WTC11 (cell line): ENCODE results near the gene VAT1. TPM values are rescaled to one million over a fixed set of nuclear protein-coding genes. Genes with fewer than 3 reads are reported as not detected.
"Not testable (repeated sequence)": the region's sequence is repeated elsewhere in the genome, so short reads cannot be mapped to it uniquely, and the experiment has no call there.

Experiments used
- ATAC-seq: fragments of 200-7000 bp; cut with Tn5 transposase; 2 replicates; pipeline ENCODE4 v1.10.0; 2021; ENCODE audit warnings: mild to moderate bottlenecking, moderate library complexity
- CTCF ChIA-PET: fragments of 300-600 bp; sonication (Branson Sonifier 250); formaldehyde crosslinking; loops from one replicate; lab custom pipeline; 2021; ENCODE audit warnings: antibody characterized with exemption; lab: Charles Lee
- POLR2A ChIA-PET: fragments of 350-600 bp; sonication (Branson Sonifier 250); formaldehyde crosslinking; loops from one replicate; lab custom pipeline; 2021; ENCODE audit warnings: antibody characterized with exemption; lab: Charles Lee
- DNase-seq: peaks from one replicate; pipeline ENCODE4 v3.0.0; 2021; ENCODE audit warnings: low spot score
- H3K27ac Mint-ChIP-seq: 2 replicates; pipeline ENCODE4 v1.8.0; 2021; ENCODE audit warnings: mixed read lengths
- H3K27me3 Mint-ChIP-seq: 2 replicates; pipeline ENCODE4 v1.8.0; 2021; ENCODE audit warnings: low read depth, mild to moderate bottlenecking, moderate library complexity, mixed read lengths
- H3K36me3 Mint-ChIP-seq: 2 replicates; pipeline ENCODE4 v1.8.0; 2021; ENCODE audit warnings: mixed read lengths
- H3K4me1 Mint-ChIP-seq: 2 replicates; pipeline ENCODE4 v1.8.0; 2022; ENCODE audit warnings: mixed read lengths
- H3K4me3 Mint-ChIP-seq: 2 replicates; pipeline ENCODE4 v1.8.0; 2021; ENCODE audit warnings: mild to moderate bottlenecking, moderate library complexity, mixed read lengths
- H3K9me3 Mint-ChIP-seq: 2 replicates; pipeline ENCODE4 v1.8.0; 2021; ENCODE audit warnings: mixed read lengths
- ATF2 ChIP-seq: sonication (generic); formaldehyde crosslinking; IDR thresholded peaks from 2 replicates; pipeline ENCODE4 v1.8.1; 2022; ENCODE audit warnings: low read depth, missing genetic modification reagents, borderline replicate concordance
- CBFB ChIP-seq: sonication (generic); formaldehyde crosslinking; IDR thresholded peaks from 2 replicates; pipeline ENCODE4 v1.8.1; 2022; ENCODE audit warnings: mild to moderate bottlenecking, low read depth, missing genetic modification reagents
- CTCF ChIP-seq: fragments of 200-600 bp; IDR thresholded peaks from 2 replicates; pipeline ENCODE4 v1.8.0; 2022; ENCODE audit warnings: antibody characterized with exemption
- GABPB1 ChIP-seq: sonication (generic); formaldehyde crosslinking; IDR thresholded peaks from 2 replicates; pipeline ENCODE4 v1.8.1; 2023; ENCODE audit warnings: mild to moderate bottlenecking, missing genetic modification reagents
- GTF2I ChIP-seq: fragments of 250-450 bp; sonication (Bioruptor Pico); conservative IDR thresholded peaks from 2 replicates; pipeline ENCODE4 v1.4.0; 2021; ENCODE audit warnings: mild to moderate bottlenecking
- IRF2 ChIP-seq: sonication (generic); formaldehyde crosslinking; IDR thresholded peaks from 2 replicates; pipeline ENCODE4 v1.8.0; 2022; ENCODE audit warnings: low read depth, missing genetic modification reagents, borderline replicate concordance
- MLX ChIP-seq: sonication (generic); formaldehyde crosslinking; IDR thresholded peaks from 2 replicates; pipeline ENCODE4 v1.8.1; 2023; ENCODE audit warnings: mild to moderate bottlenecking, missing genetic modification reagents, moderate library complexity
- NFATC4 ChIP-seq: fragments of 250-450 bp; sonication (Bioruptor Pico); IDR thresholded peaks from 2 replicates; pipeline ENCODE4 v1.9.0; 2021; ENCODE audit warnings: mild to moderate bottlenecking
- NFE2L1 ChIP-seq: sonication (generic); formaldehyde crosslinking; IDR thresholded peaks from 2 replicates; pipeline ENCODE4 v1.8.1; 2023; ENCODE audit warnings: missing genetic modification reagents
- NR2C2 ChIP-seq: sonication (generic); formaldehyde crosslinking; IDR thresholded peaks from 2 replicates; pipeline ENCODE4 v1.8.0; 2022; ENCODE audit warnings: mild to moderate bottlenecking, missing genetic modification reagents
- PRDM15 ChIP-seq: sonication (generic); formaldehyde crosslinking; IDR thresholded peaks from 2 replicates; pipeline ENCODE4 v1.8.0; 2022; ENCODE audit warnings: missing genetic modification reagents
- PRRX2 ChIP-seq: fragments of 250-450 bp; sonication (Bioruptor Pico); IDR thresholded peaks from 2 replicates; pipeline ENCODE4 v1.8.0; 2021; ENCODE audit warnings: mild to moderate bottlenecking
- TCF7 ChIP-seq: sonication (generic); formaldehyde crosslinking; IDR thresholded peaks from 2 replicates; pipeline ENCODE4 v1.8.0; 2022; ENCODE audit warnings: mild to moderate bottlenecking, low read depth, missing genetic modification reagents, moderate library complexity
- ZMAT4 ChIP-seq: fragments of 250-450 bp; sonication (Bioruptor Pico); IDR thresholded peaks from 2 replicates; pipeline ENCODE4 v1.9.0; 2021; ENCODE audit warnings: mild to moderate bottlenecking
- ZNF416 ChIP-seq: fragments of 250-450 bp; sonication (Bioruptor Pico); IDR thresholded peaks from 2 replicates; pipeline ENCODE4 v1.9.0; 2021; ENCODE audit warnings: mild to moderate bottlenecking, inconsistent platforms
- total RNA-seq: library from RNA; stranded (reverse); gene quantifications from 3 replicates; pipeline ENCODE4 v1.2.3, GENCODE V29; 2021
- TF ChIP-seq, protein P1 (sequence below): sonication (generic); formaldehyde crosslinking; IDR thresholded peaks from 2 replicates; pipeline ENCODE4 v1.8.0; 2022; ENCODE audit warnings: mild to moderate bottlenecking, missing genetic modification reagents

Gene VAT1
- total RNA-seq, 1 experiment from 2014 or later: 298 TPM

- POLR2A ChIA-PET, H3K9me3 Mint-ChIP-seq, DNase-seq, H3K27me3 Mint-ChIP-seq, H3K4me3 Mint-ChIP-seq, ATAC-seq, H3K4me1 Mint-ChIP-seq, H3K36me3 Mint-ChIP-seq, H3K27ac Mint-ChIP-seq: not testable (repeated sequence)
- CTCF ChIA-PET: interaction anchor here (1.8 kb wide), 1 partner anchor 22 kb away, joined by 4 read pairs; the partner anchor contains the start of gene RPL27
These were observed 46.5 kb downstream of the VAT1 start for GRCh38 chr17:42975701-42976100.

GRCh38 chr17:42975265-42975664 is 46.9 kb downstream of the VAT1 start:
- Mint-ChIP-seq H3K9me3 (no peaks in the 10 kb centered on the region), H3K27me3 (peaks cover 4% of the 10 kb centered on the region; the same call in 1 of the 2 replicates), H3K36me3 (0 out of 2 replicates have a peak, but pooled peaks cover 3% of the 10 kb centered on the region), H3K4me3 (no peak overlapping the region), H3K27ac (no peak overlapping the region; the same call in 1 of the 2 replicates), H3K4me1 (peaks cover 8% of the 10 kb centered on the region)
- no peak for DNase-seq
- CTCF ChIA-PET: interaction anchor here (1.8 kb wide), 1 partner anchor 23 kb away, joined by 4 read pairs; the partner anchor contains the start of gene RPL27
- POLR2A ChIA-PET: no interaction called here
- no peak for TF ChIP-seq NFATC4 (CRISPR knock-in tag)
- TF ChIP-seq CTCF: no peak
- TF ChIP-seq GABPB1 (CRISPR knock-in tag): no peak
- no peak for TF ChIP-seq IRF2 (CRISPR knock-in tag)
- TF ChIP-seq, protein P1, sequence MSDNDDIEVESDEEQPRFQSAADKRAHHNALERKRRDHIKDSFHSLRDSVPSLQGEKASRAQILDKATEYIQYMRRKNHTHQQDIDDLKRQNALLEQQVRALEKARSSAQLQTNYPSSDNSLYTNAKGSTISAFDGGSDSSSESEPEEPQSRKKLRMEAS (CRISPR knock-in tag): no peak
- TF ChIP-seq ZNF416 (CRISPR knock-in tag): no peak
- TF ChIP-seq GTF2I (CRISPR knock-in tag): no peak
- no peak for TF ChIP-seq NR2C2 (CRISPR knock-in tag)
- no peak for TF ChIP-seq CBFB (CRISPR knock-in tag)
- TF ChIP-seq NFE2L1: no peak
- TF ChIP-seq PRRX2 (CRISPR knock-in tag): no peak
- no peak for TF ChIP-seq TCF7
- no peak for TF ChIP-seq ZMAT4 (CRISPR knock-in tag)
- no peak for TF ChIP-seq PRDM15 (CRISPR knock-in tag)
- TF ChIP-seq MLX (CRISPR knock-in tag): no peak
- TF ChIP-seq ATF2 (CRISPR knock-in tag): no peak
- TF ChIP-seq, all 79 proteins: peak for 0
- ATAC-seq: no peak

- H3K4me3 Mint-ChIP-seq, POLR2A ChIA-PET, H3K27ac Mint-ChIP-seq, H3K36me3 Mint-ChIP-seq, DNase-seq, ATAC-seq, H3K4me1 Mint-ChIP-seq, H3K27me3 Mint-ChIP-seq, CTCF ChIA-PET, H3K9me3 Mint-ChIP-seq: not testable (repeated sequence)
These were observed 48.9 kb downstream of the VAT1 start for GRCh38 chr17:42973323-42973722.
